ENCODE data around the gene HYAL3. TPM values are rescaled to one million over a fixed set of nuclear protein-coding genes. Genes with fewer than 3 reads are reported as not detected.

Gene HYAL3
- total and polyA plus RNA-seq, 2 of the 13 experiments (the other 11 are each of a cell fraction or from before 2014, with no cell fraction given) = 5.5 to 10.4 TPM

DNA sequence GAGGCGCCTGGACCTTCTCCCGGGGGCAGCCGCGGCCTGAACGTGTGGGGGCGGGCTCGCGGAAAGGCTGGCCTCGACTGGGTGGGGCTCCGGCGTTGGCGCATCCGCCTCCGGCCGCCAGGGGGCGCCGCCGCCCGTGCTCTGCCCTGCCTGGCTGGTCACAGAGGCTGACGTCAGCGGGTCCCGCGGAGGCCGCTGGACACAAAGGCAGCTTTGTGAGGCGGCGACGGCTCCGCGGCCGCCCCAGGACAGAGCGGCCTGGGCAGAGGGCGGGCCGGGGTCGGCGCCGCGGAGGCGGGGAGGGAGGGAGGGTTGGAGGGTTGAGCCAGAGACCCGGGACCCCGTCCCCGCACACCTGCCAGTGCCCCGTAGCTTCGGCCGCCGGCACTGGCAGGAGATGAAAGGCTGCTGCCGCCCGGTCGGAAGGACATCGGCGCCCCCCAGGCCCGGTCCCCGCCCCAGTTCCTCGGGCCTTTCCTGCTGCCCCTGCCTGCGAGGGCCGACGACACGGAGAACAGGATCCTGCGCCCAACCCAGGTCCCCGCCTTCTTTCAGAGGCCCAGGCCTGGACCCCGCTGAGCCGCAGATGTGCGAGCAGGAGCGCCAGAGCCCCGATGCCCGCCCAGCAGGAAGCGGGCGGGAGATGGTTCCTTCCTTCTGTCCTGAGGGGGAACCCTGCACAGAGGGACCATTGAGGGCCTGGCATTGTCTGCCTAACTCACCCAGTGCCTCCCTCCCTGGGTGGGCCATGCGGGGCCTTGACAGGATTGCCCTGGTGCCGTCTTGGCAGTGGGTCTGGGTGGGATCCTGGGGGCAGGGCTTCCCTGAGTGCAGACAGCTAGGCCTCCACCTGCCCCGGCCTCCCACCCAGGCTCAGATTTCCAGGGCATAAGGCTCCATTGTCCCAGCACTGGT lies 38.9 kb downstream of the HYAL3 start (continued):
- TF ChIP-seq, protein P1, sequence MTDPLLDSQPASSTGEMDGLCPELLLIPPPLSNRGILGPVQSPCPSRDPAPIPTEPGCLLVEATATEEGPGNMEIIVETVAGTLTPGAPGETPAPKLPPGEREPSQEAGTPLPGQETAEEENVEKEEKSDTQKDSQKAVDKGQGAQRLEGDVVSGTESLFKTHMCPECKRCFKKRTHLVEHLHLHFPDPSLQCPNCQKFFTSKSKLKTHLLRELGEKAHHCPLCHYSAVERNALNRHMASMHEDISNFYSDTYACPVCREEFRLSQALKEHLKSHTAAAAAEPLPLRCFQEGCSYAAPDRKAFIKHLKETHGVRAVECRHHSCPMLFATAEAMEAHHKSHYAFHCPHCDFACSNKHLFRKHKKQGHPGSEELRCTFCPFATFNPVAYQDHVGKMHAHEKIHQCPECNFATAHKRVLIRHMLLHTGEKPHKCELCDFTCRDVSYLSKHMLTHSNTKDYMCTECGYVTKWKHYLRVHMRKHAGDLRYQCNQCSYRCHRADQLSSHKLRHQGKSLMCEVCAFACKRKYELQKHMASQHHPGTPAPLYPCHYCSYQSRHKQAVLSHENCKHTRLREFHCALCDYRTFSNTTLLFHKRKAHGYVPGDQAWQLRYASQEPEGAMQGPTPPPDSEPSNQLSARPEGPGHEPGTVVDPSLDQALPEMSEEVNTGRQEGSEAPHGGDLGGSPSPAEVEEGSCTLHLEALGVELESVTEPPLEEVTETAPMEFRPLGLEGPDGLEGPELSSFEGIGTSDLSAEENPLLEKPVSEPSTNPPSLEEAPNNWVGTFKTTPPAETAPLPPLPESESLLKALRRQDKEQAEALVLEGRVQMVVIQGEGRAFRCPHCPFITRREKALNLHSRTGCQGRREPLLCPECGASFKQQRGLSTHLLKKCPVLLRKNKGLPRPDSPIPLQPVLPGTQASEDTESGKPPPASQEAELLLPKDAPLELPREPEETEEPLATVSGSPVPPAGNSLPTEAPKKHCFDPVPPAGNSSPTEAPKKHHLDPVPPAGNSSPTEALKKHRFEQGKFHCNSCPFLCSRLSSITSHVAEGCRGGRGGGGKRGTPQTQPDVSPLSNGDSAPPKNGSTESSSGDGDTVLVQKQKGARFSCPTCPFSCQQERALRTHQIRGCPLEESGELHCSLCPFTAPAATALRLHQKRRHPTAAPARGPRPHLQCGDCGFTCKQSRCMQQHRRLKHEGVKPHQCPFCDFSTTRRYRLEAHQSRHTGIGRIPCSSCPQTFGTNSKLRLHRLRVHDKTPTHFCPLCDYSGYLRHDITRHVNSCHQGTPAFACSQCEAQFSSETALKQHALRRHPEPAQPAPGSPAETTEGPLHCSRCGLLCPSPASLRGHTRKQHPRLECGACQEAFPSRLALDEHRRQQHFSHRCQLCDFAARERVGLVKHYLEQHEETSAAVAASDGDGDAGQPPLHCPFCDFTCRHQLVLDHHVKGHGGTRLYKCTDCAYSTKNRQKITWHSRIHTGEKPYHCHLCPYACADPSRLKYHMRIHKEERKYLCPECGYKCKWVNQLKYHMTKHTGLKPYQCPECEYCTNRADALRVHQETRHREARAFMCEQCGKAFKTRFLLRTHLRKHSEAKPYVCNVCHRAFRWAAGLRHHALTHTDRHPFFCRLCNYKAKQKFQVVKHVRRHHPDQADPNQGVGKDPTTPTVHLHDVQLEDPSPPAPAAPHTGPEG (CRISPR knock-in tag; IDR thresholded peaks at IDR 0.05) = peak; percentile 69
- TF ChIP-seq, protein P2, sequence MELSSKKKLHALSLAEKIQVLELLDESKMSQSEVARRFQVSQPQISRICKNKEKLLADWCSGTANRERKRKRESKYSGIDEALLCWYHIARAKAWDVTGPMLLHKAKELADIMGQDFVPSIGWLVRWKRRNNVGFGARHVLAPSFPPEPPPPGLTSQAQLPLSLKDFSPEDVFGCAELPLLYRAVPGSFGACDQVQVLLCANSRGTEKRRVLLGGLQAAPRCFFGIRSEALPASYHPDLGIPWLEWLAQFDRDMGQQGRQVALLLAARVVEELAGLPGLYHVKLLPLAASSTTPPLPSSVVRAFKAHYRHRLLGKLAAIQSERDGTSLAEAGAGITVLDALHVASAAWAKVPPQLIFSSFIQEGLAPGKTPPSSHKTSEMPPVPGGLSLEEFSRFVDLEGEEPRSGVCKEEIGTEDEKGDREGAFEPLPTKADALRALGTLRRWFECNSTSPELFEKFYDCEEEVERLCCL (CRISPR knock-in tag; IDR thresholded peaks at IDR 0.05; ENCODE audit: borderline replicate concordance) = no peak
- TF ChIP-seq, protein P3, sequence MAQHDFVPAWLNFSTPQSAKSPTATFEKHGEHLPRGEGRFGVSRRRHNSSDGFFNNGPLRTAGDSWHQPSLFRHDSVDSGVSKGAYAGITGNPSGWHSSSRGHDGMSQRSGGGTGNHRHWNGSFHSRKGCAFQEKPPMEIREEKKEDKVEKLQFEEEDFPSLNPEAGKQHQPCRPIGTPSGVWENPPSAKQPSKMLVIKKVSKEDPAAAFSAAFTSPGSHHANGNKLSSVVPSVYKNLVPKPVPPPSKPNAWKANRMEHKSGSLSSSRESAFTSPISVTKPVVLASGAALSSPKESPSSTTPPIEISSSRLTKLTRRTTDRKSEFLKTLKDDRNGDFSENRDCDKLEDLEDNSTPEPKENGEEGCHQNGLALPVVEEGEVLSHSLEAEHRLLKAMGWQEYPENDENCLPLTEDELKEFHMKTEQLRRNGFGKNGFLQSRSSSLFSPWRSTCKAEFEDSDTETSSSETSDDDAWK (CRISPR knock-in tag; IDR thresholded peaks at IDR 0.05) = no peak
- TF ChIP-seq PHB2 (IDR thresholded peaks at IDR 0.05; ENCODE audit: partially characterized antibody) = no peak
- TF ChIP-seq BORCS8-MEF2B (CRISPR knock-in tag; IDR thresholded peaks at IDR 0.05) = no peak
- no peak for TF ChIP-seq ZNF468 (CRISPR knock-in tag; IDR thresholded peaks at IDR 0.05)
- peak; percentile 94 for TF ChIP-seq SNAI1 (CRISPR knock-in tag; IDR thresholded peaks at IDR 0.05; ENCODE audit: borderline replicate concordance)
- TF ChIP-seq ZNF749 (CRISPR knock-in tag; IDR thresholded peaks at IDR 0.05; ENCODE audit: borderline replicate concordance) = 0 out of 2 replicates have a peak, but pooled peaks have one; percentile 81
- 0 out of 2 replicates have a peak, but pooled peaks have one; percentile 8 for TF ChIP-seq NFYB (CRISPR knock-in tag; IDR thresholded peaks at IDR 0.05)
- TF ChIP-seq SMAD3 (CRISPR knock-in tag; IDR thresholded peaks at IDR 0.05) = 0 out of 2 replicates have a peak, but pooled peaks have one; percentile 50
- no peak for TF ChIP-seq ZNF441 (CRISPR knock-in tag; IDR thresholded peaks at IDR 0.05; ENCODE audit: borderline replicate concordance)
- TF ChIP-seq, protein P4, sequence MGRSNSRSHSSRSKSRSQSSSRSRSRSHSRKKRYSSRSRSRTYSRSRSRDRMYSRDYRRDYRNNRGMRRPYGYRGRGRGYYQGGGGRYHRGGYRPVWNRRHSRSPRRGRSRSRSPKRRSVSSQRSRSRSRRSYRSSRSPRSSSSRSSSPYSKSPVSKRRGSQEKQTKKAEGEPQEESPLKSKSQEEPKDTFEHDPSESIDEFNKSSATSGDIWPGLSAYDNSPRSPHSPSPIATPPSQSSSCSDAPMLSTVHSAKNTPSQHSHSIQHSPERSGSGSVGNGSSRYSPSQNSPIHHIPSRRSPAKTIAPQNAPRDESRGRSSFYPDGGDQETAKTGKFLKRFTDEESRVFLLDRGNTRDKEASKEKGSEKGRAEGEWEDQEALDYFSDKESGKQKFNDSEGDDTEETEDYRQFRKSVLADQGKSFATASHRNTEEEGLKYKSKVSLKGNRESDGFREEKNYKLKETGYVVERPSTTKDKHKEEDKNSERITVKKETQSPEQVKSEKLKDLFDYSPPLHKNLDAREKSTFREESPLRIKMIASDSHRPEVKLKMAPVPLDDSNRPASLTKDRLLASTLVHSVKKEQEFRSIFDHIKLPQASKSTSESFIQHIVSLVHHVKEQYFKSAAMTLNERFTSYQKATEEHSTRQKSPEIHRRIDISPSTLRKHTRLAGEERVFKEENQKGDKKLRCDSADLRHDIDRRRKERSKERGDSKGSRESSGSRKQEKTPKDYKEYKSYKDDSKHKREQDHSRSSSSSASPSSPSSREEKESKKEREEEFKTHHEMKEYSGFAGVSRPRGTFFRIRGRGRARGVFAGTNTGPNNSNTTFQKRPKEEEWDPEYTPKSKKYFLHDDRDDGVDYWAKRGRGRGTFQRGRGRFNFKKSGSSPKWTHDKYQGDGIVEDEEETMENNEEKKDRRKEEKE (IDR thresholded peaks at IDR 0.05) = no peak
- TF ChIP-seq, protein P5, sequence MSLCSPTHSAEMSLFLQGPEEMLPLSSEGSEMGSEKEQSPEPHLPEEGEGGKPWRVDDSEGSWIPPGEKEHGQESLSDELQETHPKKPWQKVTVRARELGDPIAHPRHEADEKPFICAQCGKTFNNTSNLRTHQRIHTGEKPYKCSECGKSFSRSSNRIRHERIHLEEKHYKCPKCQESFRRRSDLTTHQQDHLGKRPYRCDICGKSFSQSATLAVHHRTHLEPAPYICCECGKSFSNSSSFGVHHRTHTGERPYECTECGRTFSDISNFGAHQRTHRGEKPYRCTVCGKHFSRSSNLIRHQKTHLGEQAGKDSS (CRISPR knock-in tag; IDR thresholded peaks at IDR 0.05; ENCODE audit: borderline replicate concordance, low read depth) = peak; percentile 10; the same call in 1 of the 2 replicates
- TF ChIP-seq SNAPC5 (CRISPR knock-in tag; IDR thresholded peaks at IDR 0.05; ENCODE audit: borderline replicate concordance) = peak; percentile 40; the same call in 1 of the 2 replicates
